Smooth muscle cell (in vitro differentiated cells): Measurements from ENCODE around the gene DDN. TPM values are rescaled to one million over a fixed set of nuclear protein-coding genes. Genes with fewer than 3 reads are reported as not detected.

Experiments used
- DNase-seq: peaks from one replicate; lab custom pipeline; 2025; ENCODE audit not compliant: unreplicated experiment; lab: John Stamatoyannopoulos, UW
- H2AFZ ChIP-seq: fragments of 200-600 bp; sonication (generic); 2 replicates; pipeline ENCODE4 v1.6.0; 2016; ENCODE audit warnings: antibody characterized with exemption, low read depth, mild to moderate bottlenecking
- H3F3A ChIP-seq: fragments of 200-600 bp; sonication (generic); 2 replicates; pipeline ENCODE4 v1.6.0; 2017; ENCODE audit warnings: antibody characterized with exemption, low read depth
- H3K27ac ChIP-seq: fragments of 200-600 bp; sonication (generic); 2 replicates; pipeline ENCODE4 v1.5.1; 2016; ENCODE audit warnings: low read depth, mild to moderate bottlenecking
- H3K27me3 ChIP-seq: fragments of 200-600 bp; sonication (generic); 2 replicates; pipeline ENCODE4 v1.6.1; 2016; ENCODE audit warnings: low read depth, mild to moderate bottlenecking
- H3K36me3 ChIP-seq: fragments of 200-600 bp; sonication (generic); 2 replicates; pipeline ENCODE4 v1.5.1; 2016; ENCODE audit warnings: low read depth
- H3K4me1 ChIP-seq: fragments of 200-600 bp; sonication (generic); 2 replicates; pipeline ENCODE4 v1.5.1; 2016; ENCODE audit warnings: low read depth
- H3K4me2 ChIP-seq: fragments of 200-600 bp; sonication (generic); 2 replicates; pipeline ENCODE4 v1.6.0; 2016; ENCODE audit warnings: mild to moderate bottlenecking
- H3K4me3 ChIP-seq: fragments of 200-600 bp; sonication (generic); 2 replicates; pipeline ENCODE4 v1.5.1; 2016; ENCODE audit warnings: mild to moderate bottlenecking
- H3K79me2 ChIP-seq: fragments of 200-600 bp; sonication (generic); 2 replicates; pipeline ENCODE4 v1.6.0; 2016; ENCODE audit warnings: low read depth, mild to moderate bottlenecking
- H3K9ac ChIP-seq: fragments of 200-600 bp; sonication (generic); 2 replicates; pipeline ENCODE4 v1.6.0; 2016; ENCODE audit warnings: low read depth
- H3K9me3 ChIP-seq: fragments of 200-600 bp; sonication (generic); replicated peaks from 2 replicates; pipeline ENCODE4 v1.5.1; 2016; ENCODE audit warnings: low read depth
- H4K20me1 ChIP-seq: fragments of 200-600 bp; sonication (generic); 2 replicates; pipeline ENCODE4 v1.6.0; 2016; ENCODE audit warnings: low read depth
- CTCF ChIP-seq: fragments of 200-600 bp; sonication (generic); IDR thresholded peaks from 2 replicates; pipeline ENCODE4 v1.5.1; 2017; ENCODE audit warnings: borderline replicate concordance, mild to moderate bottlenecking, antibody characterized with exemption; ENCODE audit not compliant: insufficient read depth, poor library complexity, severe bottlenecking
- WGBS: methylation state at CpG from one replicate; pipeline ENCODE4 v1.1.7; 2016; ENCODE audit warnings: low lambda C conversion rate; 5-methylcytosine and 5-hydroxymethylcytosine counted together
- polyA plus RNA-seq: library from polyadenylated mRNA; unstranded; fragments of >200 nt; fragmentation: Nextera tagmentation; extraction: Ambion mirVana; gene quantifications from 2 replicates; pipeline ENCODE4 v1.2.1, GENCODE V29; 2016
- total RNA-seq: library from RNA; depleted of rRNA; stranded (reverse); fragments of >200 nt; gene quantifications from 2 replicates; pipeline ENCODE4 v1.2.3, GENCODE V29; 2014

DDN gene
- total and polyA plus RNA-seq, 2 experiments from 2014 or later, result 0.03 to 0.13 TPM

- DNase-seq, result no peak
- no peak overlapping the region for H3K4me3 ChIP-seq
- H4K20me1 ChIP-seq, result no peaks in the 10 kb centered on the region
- no peaks in the 10 kb centered on the region for H3K36me3 ChIP-seq
- no peak overlapping the region for H3K27ac ChIP-seq
- H2AFZ ChIP-seq, result no peak overlapping the region
- H3K27me3 ChIP-seq, result peaks cover 51% of the 10 kb centered on the region
- no peak overlapping the region for H3K9ac ChIP-seq
- no peak for TF ChIP-seq CTCF
- 67% methylated on average over 3 of the region's 3 CpGs for WGBS
- H3F3A ChIP-seq, result peaks cover 6% of the 10 kb centered on the region
- no peak overlapping the region for H3K4me2 ChIP-seq
- H3K4me1 ChIP-seq, result peaks cover 22% of the 10 kb centered on the region
- no peaks in the 10 kb centered on the region for H3K79me2 ChIP-seq
- no peaks in the 10 kb centered on the region for H3K9me3 ChIP-seq
Measured at GRCh38 chr12:48968467-48968866, 30.7 kb downstream of the DDN start.

GRCh38 chr12:48967991-48968390 lies 31.2 kb downstream of the DDN start:
- Histone ChIP-seq H3K27me3 (peaks cover 46% of the 10 kb centered on the region), H3K79me2 (no peaks in the 10 kb centered on the region)
- 65% methylated on average over 7 of the region's 7 CpGs for WGBS

DNA sequence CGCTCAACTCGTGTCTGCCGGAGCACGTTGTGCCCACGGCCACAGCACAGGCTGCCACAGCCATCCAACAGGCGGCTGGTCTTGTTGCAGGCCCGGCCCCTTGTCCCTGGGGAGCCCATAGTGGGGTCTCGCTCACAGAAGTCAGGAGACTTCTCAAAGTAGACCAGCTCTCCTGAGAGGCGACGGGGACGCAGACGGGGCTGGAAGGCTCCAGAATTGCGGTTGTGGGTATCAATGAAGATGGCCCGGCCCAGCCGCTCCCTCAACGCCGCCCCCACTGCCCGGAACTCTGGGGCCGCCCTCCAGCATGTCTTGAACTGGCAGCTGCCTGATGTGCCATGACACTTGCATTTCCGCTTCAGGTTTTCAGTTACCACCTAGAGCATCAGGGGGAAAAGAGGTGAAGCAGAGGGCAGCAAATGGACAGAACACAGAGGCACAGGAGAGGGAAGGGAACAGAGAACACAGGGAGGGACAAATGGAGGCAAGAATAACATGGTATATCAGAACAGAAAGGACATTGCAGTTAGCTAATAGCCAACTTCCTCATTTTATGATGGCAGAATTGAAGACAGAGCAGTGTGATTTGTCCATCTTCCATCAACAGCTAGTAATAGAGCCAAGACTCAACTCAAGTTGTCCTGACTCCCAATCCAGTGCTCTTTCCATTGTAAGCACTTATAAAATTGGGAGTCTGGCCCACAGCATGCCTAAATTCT lies 32.8 kb downstream of the DDN start:
- Histone ChIP-seq H3K4me3 (no peak overlapping the region), H3F3A (no peaks in the 10 kb centered on the region), H3K9me3 (no peaks in the 10 kb centered on the region), H3K4me2 (no peak overlapping the region), H3K36me3 (no peaks in the 10 kb centered on the region), H3K4me1 (peaks cover 19% of the 10 kb centered on the region), H3K27ac (no peak overlapping the region), H2AFZ (no peak overlapping the region), H4K20me1 (no peaks in the 10 kb centered on the region), H3K79me2 (no peaks in the 10 kb centered on the region), H3K9ac (no peak overlapping the region), H3K27me3 (peaks cover 30% of the 10 kb centered on the region)
- 80% methylated on average over 20 of the region's 20 CpGs for WGBS
- no peak for TF ChIP-seq CTCF
- DNase-seq, result no peak

More at GRCh38 chr12:48967991-48968390, 31.2 kb downstream of the DDN start:
- H4K20me1 ChIP-seq, result no peaks in the 10 kb centered on the region
- TF ChIP-seq CTCF, result no peak
- no peak overlapping the region for H2AFZ ChIP-seq
- no peak overlapping the region for H3K4me3 ChIP-seq
- DNase-seq, result no peak
- no peak overlapping the region for H3K4me2 ChIP-seq
- peaks cover 22% of the 10 kb centered on the region for H3K4me1 ChIP-seq
- no peaks in the 10 kb centered on the region for H3K36me3 ChIP-seq
- H3K9me3 ChIP-seq, result no peaks in the 10 kb centered on the region
- H3K27ac ChIP-seq, result no peak overlapping the region
- peaks cover 4% of the 10 kb centered on the region for H3F3A ChIP-seq
- H3K9ac ChIP-seq, result no peak overlapping the region

GRCh38 chr12:48965298-48965838 lies 33.8 kb downstream of the DDN start:
- Histone ChIP-seq H3K4me3 (no peak overlapping the region), H3K4me2 (no peak overlapping the region), H3K9ac (no peak overlapping the region), H3F3A (no peaks in the 10 kb centered on the region), H4K20me1 (no peaks in the 10 kb centered on the region), H3K27ac (no peak overlapping the region), H3K9me3 (no peaks in the 10 kb centered on the region), H3K27me3 (peaks cover 21% of the 10 kb centered on the region), H3K79me2 (no peaks in the 10 kb centered on the region), H2AFZ (no peak overlapping the region), H3K36me3 (no peaks in the 10 kb centered on the region), H3K4me1 (peaks cover 10% of the 10 kb centered on the region)
- no peak for DNase-seq
- TF ChIP-seq CTCF, result no peak
